ENCODE results near the gene SARS1. TPM values are rescaled to one million over a fixed set of nuclear protein-coding genes. Genes with fewer than 3 reads are reported as not detected.
A peak's percentile ranks its signal among the peaks of the same experiment; 100 is the strongest.

SARS1 gene
- total RNA-seq, 2 experiments from 2014 or later, result 224 to 240 TPM

GRCh38 chr1:109243221-109243620, 29.5 kb downstream of the SARS1 start:
- Mint-ChIP-seq H3K4me1 (peaks cover 13% of the 10 kb centered on the region), H3K4me3 (no peak overlapping the region), H3K27me3 (peaks cover 2% of the 10 kb centered on the region), H3K36me3 (ENCODE audit: low read depth) (peaks cover 5% of the 10 kb centered on the region), H3K9me3 (ENCODE audit: low read depth) (no peaks in the 10 kb centered on the region), H3K27ac (no peak overlapping the region)
- DNase-seq (no peak), ATAC-seq (no peak)
- ChIA-PET POLR2A (no interaction called here), CTCF (no interaction called here)
- intact Hi-C loops (cut with DNase I, micrococcal nuclease), result no loop called here

DNA sequence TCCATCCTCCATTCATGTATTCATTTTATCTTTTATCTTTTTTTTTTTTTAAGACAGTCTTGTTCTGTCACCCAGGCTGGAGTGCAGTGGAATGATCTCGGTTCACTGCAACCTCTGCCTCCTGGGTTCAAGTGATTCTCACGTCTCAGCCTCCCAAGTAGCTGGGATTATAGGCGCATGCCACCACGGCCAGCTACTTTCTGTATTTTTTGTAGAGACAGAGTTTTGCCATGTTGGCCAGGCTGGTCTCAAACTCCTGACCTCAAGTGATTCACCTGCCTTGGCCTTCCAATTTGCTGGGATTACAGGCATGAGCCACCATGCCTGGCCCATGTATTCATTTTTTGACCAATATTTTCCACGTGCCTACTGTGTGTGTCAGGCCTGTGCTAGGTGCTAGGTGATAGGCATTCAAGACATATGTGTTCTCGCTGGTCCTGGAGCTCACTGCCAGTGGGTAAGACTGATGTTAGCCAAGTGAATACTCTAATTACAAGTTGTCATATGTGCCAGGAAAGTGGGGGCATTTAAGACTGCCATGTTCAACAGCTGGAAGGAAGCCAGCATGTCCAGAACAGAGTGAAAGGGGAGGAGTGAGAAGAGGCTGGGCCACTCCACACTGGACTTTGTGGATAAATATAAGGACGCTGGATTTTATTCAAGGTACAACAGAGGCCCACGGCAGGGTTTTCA, 30.3 kb downstream of the SARS1 start:
- ChIA-PET CTCF (interaction anchor here (1.8 kb wide), 1 partner anchor 13 kb away, joined by 9 read pairs; no protein-coding TSS in a partner anchor), POLR2A (no interaction called here)
- Mint-ChIP-seq H3K9me3 (ENCODE audit: low read depth) (no peaks in the 10 kb centered on the region), H3K27ac (no peak overlapping the region), H3K36me3 (ENCODE audit: low read depth) (peaks cover under 1% of the 10 kb centered on the region), H3K4me3 (no peak overlapping the region), H3K4me1 (peaks cover 14% of the 10 kb centered on the region), H3K27me3 (peaks cover 2% of the 10 kb centered on the region)
- ATAC-seq (no peak), DNase-seq (no peak)
- intact Hi-C loops (cut with DNase I, micrococcal nuclease), result no loop called here

GRCh38 chr1:109246141-109246551, 32.4 kb downstream of the SARS1 start:
- Mint-ChIP-seq H3K4me1 (peaks cover 14% of the 10 kb centered on the region), H3K9me3 (ENCODE audit: low read depth) (no peaks in the 10 kb centered on the region), H3K27me3 (peaks cover 5% of the 10 kb centered on the region), H3K36me3 (ENCODE audit: low read depth) (no peaks in the 10 kb centered on the region), H3K4me3 (no peak overlapping the region), H3K27ac (no peak overlapping the region)
- intact Hi-C loops (cut with DNase I, micrococcal nuclease), result no loop called here
- DNase-seq (no peak), ATAC-seq (no peak)
- ChIA-PET POLR2A (interaction anchor here (0.6 kb wide), 1 partner anchor 45 kb away, joined by 4 read pairs; no protein-coding TSS in a partner anchor), CTCF (interaction anchor here (0.6 kb wide), 1 partner anchor 262 kb away, joined by 3 read pairs; no protein-coding TSS in a partner anchor)

- intact Hi-C loops (cut with DNase I, micrococcal nuclease), result no loop called here
- H3K27ac Mint-ChIP-seq, result no peak overlapping the region
- no peaks in the 10 kb centered on the region for H3K36me3 Mint-ChIP-seq (ENCODE audit: low read depth)
- H3K4me1 Mint-ChIP-seq, result peaks cover 4% of the 10 kb centered on the region
- H3K9me3 Mint-ChIP-seq (ENCODE audit: low read depth), result no peaks in the 10 kb centered on the region
- ATAC-seq, result no peak
- peaks cover 4% of the 10 kb centered on the region for H3K27me3 Mint-ChIP-seq
- ChIA-PET CTCF (interaction anchor here (0.6 to 1.5 kb wide), 6 partner anchors 18 to 151 kb away, joined by 3 to 4 read pairs (median 3); no protein-coding TSS in a partner anchor), POLR2A (no interaction called here)
- no peak for DNase-seq
- no peak overlapping the region for H3K4me3 Mint-ChIP-seq
Observed at GRCh38 chr1:109247401-109248365, 34.0 kb downstream of the SARS1 start.

DNA sequence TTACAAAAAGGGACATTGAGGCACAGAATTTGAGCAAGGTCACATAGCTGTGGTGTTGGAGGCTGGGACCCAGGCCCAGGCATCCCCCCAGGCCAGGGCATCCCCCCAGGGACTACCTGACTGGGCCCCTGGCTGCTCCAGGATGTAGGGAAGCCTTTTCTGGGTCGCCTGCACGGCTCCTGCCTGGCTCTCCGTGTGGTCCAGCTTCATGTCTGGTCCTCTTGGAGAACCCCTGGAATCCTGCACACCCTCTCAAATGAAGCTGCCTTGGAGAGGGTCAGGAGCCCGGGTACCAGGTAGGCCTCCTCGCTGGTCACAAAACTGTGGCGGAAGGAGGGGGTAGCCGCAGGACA, 34.7 kb downstream of the SARS1 start:
- intact Hi-C loops (cut with DNase I, micrococcal nuclease), result no loop called here
- H3K27ac Mint-ChIP-seq, result no peak overlapping the region
- H3K27me3 Mint-ChIP-seq, result peaks cover 4% of the 10 kb centered on the region
- CTCF ChIA-PET, result interaction anchor here (0.7 kb wide), 1 partner anchor 24 kb away, joined by 3 read pairs; no protein-coding TSS in a partner anchor
- DNase-seq (no peak), ATAC-seq (no peak)
- H3K4me1 Mint-ChIP-seq, result peaks cover 4% of the 10 kb centered on the region
- H3K9me3 Mint-ChIP-seq (ENCODE audit: low read depth), result no peaks in the 10 kb centered on the region
- no peak overlapping the region for H3K4me3 Mint-ChIP-seq
- POLR2A ChIA-PET, result no interaction called here
- no peaks in the 10 kb centered on the region for H3K36me3 Mint-ChIP-seq (ENCODE audit: low read depth)

- Mint-ChIP-seq H3K36me3 (ENCODE audit: low read depth) (no peaks in the 10 kb centered on the region), H3K27me3 (peaks cover 4% of the 10 kb centered on the region), H3K27ac (no peak within 1 kb of the TSS), H3K4me1 (peaks cover 4% of the 10 kb centered on the region), H3K9me3 (ENCODE audit: low read depth) (no peaks in the 10 kb centered on the region), H3K4me3 (peak within 1 kb of the TSS; percentile 47)
- ATAC-seq (peak; percentile 89), DNase-seq (peak; percentile 80)
- POLR2A ChIA-PET, result no interaction called here
- intact Hi-C loops (cut with DNase I, micrococcal nuclease), result loop anchor here in 1 of 2 experiments (1.0 kb wide), 3 partner anchors 8 to 235 kb away; partner anchors contain the start of gene PSRC1
- CTCF ChIA-PET, result interaction anchor here (0.6 to 1.0 kb wide), 4 partner anchors 25 to 157 kb away, joined by 3 read pairs; no protein-coding TSS in a partner anchor
Observed at GRCh38 chr1:109248797-109249629, 35.3 kb downstream of the SARS1 start, which contains the start of gene CELSR2. Gene CELSR2, plus strand, starts transcription at chr1:109249539. Its CDS starts 541 bp downstream, at chr1:109250080.

DNA sequence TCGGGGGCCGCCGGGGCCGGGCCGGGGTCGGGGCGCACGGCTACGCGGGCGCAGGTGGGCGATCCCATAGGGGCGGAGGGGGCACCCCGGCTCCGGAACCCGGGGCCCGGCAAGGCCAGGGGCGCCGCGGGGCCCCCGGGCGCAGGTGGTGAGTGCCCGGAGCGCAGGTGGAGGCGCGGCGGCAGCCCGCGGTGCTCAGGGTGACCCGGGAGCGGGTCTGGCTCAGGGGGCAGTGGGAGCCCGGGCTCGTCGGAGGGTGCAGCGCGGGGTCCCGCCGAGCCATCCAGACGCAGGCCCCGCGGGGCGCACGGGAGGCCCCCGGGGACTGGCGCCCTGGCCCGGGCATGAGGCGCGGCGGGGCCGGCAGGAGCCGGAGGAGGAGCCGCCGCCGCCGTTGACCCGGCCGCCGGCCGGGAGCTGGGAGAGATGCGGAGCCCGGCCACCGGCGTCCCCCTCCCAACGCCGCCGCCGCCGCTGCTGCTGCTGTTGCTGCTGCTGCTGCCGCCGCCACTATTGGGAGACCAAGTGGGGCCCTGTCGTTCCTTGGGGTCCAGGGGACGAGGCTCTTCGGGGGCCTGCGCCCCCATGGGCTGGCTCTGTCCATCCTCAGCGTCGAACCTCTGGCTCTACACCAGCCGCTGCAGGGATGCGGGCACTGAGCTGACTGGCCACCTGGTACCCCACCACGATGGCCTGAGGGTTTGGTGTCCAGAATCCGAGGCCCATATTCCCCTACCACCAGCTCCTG, 36.1 kb downstream of the SARS1 start:
- POLR2A ChIA-PET, result no interaction called here
- no peak for DNase-seq
- Mint-ChIP-seq H3K27ac (no peak overlapping the region), H3K4me1 (peaks cover 4% of the 10 kb centered on the region), H3K9me3 (ENCODE audit: low read depth) (no peaks in the 10 kb centered on the region), H3K4me3 (peak overlapping the region; percentile 47), H3K36me3 (ENCODE audit: low read depth) (no peaks in the 10 kb centered on the region), H3K27me3 (peaks cover 4% of the 10 kb centered on the region)
- ATAC-seq, result peak; percentile 33
- intact Hi-C loops (cut with DNase I, micrococcal nuclease), result loop anchor here in 1 of 2 experiments (1.0 kb wide), 3 partner anchors 9 to 234 kb away; partner anchors contain the start of gene PSRC1
- CTCF ChIA-PET, result interaction anchor here (0.7 to 1.3 kb wide), 5 partner anchors 10 to 120 kb away, joined by 3 to 4 read pairs (median 3); partner anchors contain the start of gene PSRC1

DNA sequence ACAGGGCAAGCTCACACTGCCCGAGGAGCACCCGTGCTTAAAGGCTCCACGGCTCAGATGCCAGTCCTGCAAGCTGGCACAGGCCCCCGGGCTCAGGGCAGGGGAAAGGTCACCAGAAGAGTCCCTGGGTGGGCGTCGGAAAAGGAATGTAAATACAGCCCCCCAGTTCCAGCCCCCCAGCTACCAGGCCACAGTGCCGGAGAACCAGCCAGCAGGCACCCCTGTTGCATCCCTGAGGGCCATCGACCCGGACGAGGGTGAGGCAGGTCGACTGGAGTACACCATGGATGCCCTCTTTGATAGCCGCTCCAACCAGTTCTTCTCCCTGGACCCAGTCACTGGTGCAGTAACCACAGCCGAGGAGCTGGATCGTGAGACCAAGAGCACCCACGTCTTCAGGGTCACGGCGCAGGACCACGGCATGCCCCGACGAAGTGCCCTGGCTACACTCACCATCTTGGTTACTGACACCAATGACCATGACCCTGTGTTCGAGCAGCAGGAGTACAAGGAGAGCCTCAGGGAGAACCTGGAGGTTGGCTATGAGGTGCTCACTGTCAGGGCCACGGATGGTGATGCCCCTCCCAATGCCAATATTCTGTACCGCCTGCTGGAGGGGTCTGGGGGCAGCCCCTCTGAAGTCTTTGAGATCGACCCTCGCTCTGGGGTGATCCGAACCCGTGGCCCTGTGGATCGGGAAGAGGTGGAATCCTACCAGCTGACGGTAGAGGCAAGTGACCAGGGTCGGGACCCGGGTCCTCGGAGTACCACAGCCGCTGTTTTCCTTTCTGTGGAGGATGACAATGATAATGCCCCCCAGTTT, 36.9 kb downstream of the SARS1 start:
- peak overlapping the region; percentile 47 for H3K4me3 Mint-ChIP-seq
- peaks cover 4% of the 10 kb centered on the region for H3K27me3 Mint-ChIP-seq
- ATAC-seq (no peak), DNase-seq (no peak)
- no peak overlapping the region for H3K27ac Mint-ChIP-seq
- CTCF ChIA-PET, result interaction anchor here (0.7 to 1.3 kb wide), 4 partner anchors 11 to 119 kb away, joined by 3 to 4 read pairs (median 3); partner anchors contain the start of gene PSRC1
- no peaks in the 10 kb centered on the region for H3K9me3 Mint-ChIP-seq (ENCODE audit: low read depth)
- POLR2A ChIA-PET, result no interaction called here
- no peaks in the 10 kb centered on the region for H3K36me3 Mint-ChIP-seq (ENCODE audit: low read depth)
- intact Hi-C loops (cut with DNase I, micrococcal nuclease), result no loop called here
- H3K4me1 Mint-ChIP-seq, result peaks cover 4% of the 10 kb centered on the region

DNA sequence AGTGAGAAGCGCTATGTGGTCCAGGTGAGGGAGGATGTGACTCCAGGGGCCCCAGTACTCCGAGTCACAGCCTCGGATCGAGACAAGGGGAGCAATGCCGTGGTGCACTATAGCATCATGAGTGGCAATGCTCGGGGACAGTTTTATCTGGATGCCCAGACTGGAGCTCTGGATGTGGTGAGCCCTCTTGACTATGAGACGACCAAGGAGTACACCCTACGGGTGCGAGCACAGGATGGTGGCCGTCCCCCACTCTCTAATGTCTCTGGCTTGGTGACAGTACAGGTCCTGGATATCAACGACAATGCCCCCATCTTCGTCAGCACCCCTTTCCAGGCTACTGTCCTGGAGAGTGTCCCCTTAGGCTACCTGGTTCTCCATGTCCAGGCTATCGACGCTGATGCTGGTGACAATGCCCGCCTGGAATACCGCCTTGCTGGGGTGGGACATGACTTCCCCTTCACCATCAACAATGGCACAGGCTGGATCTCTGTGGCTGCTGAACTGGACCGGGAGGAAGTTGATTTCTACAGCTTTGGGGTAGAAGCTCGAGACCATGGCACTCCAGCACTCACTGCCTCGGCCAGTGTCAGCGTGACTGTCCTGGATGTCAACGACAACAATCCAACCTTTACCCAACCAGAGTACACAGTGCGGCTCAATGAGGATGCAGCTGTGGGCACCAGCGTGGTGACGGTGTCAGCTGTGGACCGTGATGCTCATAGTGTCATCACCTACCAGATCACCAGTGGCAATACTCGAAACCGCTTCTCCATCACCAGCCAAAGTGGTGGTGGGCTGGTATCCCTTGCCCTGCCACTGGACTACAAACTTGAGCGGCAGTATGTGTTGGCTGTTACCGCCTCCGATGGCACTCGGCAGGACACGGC, 37.8 kb downstream of the SARS1 start:
- ChIA-PET CTCF (interaction anchor here (0.6 to 1.3 kb wide), 3 partner anchors 13 to 235 kb away, joined by 3 to 4 read pairs (median 4); partner anchors contain the start of gene PSRC1), POLR2A (interaction anchor here (0.7 kb wide), 1 partner anchor 94 kb away, joined by 3 read pairs; no protein-coding TSS in a partner anchor)
- ATAC-seq (no peak), DNase-seq (no peak)
- Mint-ChIP-seq H3K9me3 (ENCODE audit: low read depth) (no peaks in the 10 kb centered on the region), H3K4me1 (peaks cover 4% of the 10 kb centered on the region), H3K27ac (no peak overlapping the region), H3K27me3 (peaks cover 4% of the 10 kb centered on the region), H3K4me3 (no peak overlapping the region), H3K36me3 (ENCODE audit: low read depth) (no peaks in the 10 kb centered on the region)
- intact Hi-C loops (cut with DNase I, micrococcal nuclease), result no loop called here
